Left ventricle myocardium superior (tissue), 1 donor: ENCODE results near the gene NCKAP5L. TPM values are rescaled to one million over a fixed set of nuclear protein-coding genes. Genes with fewer than 3 reads are reported as not detected.

ENCODE experiments used
- ATAC-seq: fragments of 200-7000 bp; cut with Tn5 transposase; one replicate; pipeline ENCODE4 v1.9.1; 2020; ENCODE audit warnings: mild to moderate bottlenecking, moderate library complexity
- DNase-seq: peaks from one replicate; pipeline ENCODE4 v3.0.0-alpha.2; 2020
- intact Hi-C: fragments of 100-400 bp; cut with micrococcal nuclease; formaldehyde crosslinking; loops from one replicate; pipeline ENCODE4 v1.11.0; 2022
- total RNA-seq: library from RNA; stranded (reverse); fragmentation: NEBNext Ultra II Directional; extraction: Animal tissue kit (Norgen Biotek cat#: 25700); gene quantifications from one replicate; pipeline ENCODE4 v1.2.1, GENCODE V29; 2021
- donor health status: DM: no; HTN: yes; CAD: no; lungs with severe emphysema.

The NCKAP5L gene
- total RNA-seq, 1 donor from 2014 or later: 32.3 TPM

DNA sequence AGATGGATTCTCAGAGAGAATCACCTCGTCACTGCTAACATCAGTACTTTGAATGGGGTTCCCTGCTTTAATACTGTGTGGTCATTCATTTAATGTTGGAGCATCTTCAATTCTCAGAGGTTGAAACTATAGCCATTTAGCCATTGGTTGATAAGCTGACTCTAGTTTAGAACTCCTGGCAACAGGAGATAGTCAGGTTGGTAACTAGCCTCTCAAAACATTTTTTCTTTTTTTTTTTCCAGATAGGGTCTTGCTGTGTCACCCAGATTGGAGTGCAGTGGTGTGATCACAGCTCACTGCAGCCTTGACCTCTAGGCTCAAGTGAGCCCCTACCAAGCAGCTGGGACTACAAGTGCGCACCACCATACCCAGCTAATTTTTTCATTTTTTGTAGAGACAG is 3.5 kb upstream of the NCKAP5L start:
- intact Hi-C loops: no loop called here
- no peak for ATAC-seq
- no peak for DNase-seq

DNA sequence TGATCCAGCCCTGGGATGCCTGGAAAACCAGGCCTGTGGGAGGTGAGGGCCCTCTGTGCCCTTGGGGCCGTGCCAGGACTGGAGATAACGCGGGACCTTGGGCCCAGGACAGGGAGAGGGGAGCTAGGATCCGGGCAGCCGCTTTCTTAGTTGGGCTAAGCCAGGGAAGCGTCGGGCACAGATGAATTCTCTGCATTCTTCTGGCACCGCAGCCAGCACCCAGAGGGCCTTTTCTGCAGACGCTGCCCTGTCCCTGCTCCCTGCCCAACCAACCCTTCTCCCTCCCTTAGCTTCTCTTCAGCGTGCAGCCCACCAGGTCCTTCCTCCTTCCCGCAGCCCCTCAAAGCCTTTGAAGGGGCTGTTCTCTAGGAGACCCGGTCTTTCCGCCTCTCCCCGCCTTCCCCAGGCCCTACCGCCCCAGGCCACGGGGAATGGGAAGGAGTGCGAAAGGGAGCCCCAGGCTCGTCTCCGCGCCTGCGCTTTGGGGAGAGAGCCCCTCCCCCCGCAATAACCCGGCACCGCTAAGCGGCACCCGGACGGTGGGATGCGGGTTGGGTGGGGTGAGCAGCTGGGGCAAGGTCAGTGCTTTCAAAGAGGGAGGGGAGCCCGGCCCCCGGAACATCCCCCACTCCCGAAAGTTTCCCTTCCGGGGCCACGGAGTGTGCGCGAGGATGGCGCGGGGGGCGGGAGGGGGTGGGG is 663 bp downstream of the NCKAP5L start:
- DNase-seq (peak; percentile 87), ATAC-seq (peak; percentile 67)
- intact Hi-C loops: no loop called here

DNA sequence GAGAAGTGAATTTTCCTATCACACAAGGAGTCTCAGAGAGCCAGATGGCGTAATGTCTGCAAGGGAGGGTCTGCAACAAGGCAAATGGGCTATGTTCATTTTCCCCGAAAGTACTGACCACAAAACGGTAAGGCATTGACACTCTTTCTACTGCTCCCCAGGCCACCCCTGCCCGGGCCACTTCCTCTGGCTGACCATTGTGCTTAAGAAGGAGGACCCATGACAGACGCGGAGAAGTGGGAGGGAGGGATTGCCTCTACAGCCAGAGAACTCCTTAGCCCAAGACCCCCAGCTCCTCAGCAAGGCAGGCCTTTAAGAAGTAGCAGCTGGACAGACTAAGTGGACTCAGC is 1.2 kb downstream of the NCKAP5L start:
- ATAC-seq (no peak), DNase-seq (no peak)
- intact Hi-C loops: no loop called here

DNA sequence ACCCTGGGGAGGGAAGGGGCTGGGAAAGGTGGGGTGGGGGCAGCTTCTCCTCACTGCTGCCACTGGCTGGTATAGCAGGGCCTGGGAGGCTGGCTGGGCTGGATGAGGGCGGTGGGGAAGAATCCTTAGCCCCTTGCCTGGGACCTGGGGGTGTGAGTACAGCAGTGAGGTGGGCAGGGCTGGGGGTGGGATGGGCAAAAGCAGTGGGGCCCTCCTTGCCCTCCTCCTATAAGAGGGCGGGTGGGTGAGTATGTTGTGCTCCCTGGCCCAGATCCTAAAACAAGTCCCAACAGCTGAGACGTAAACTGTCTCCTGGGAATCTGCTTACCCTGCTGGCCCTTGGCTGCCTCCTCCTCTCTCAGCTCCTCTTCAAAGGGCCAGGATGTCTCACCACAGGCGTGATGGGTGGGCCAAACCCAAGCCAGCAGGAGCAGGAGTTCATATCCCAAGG is 2.2 kb downstream of the NCKAP5L start:
- ATAC-seq: no peak
- peak; percentile 56 for DNase-seq
- intact Hi-C loops: no loop called here

DNA sequence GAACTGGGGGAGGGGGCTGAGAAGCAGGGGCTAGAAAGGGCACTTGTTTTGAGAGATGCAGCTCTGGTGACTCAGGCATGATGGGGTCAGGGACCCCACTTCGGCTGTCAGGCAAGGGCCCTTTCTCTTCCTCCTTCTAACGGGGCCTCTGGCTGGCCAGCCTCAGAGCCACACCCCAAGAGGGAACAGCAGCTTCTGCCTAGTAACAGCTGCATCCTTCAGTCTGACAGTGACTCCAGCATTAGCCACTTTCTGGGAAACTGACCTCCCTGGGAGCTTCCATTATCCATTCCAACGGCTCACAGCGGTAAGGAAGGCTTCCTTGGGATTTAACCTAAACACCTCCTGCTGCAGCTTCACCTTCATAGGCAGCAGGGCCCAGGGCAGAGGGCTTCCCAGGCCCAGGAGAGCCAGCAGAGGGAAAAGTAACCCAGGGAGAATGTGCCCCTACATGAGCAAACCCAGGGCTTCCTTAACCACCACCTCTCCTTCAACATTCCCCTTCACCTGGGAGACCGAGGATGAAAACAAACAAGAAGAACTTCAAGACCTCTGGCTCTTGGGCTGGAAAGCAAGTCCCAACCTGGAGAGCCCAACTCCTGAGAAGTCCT is 2.7 kb downstream of the NCKAP5L start:
- ATAC-seq (peak; percentile 6), DNase-seq (peak; percentile 68)
- intact Hi-C loops: no loop called here

DNA sequence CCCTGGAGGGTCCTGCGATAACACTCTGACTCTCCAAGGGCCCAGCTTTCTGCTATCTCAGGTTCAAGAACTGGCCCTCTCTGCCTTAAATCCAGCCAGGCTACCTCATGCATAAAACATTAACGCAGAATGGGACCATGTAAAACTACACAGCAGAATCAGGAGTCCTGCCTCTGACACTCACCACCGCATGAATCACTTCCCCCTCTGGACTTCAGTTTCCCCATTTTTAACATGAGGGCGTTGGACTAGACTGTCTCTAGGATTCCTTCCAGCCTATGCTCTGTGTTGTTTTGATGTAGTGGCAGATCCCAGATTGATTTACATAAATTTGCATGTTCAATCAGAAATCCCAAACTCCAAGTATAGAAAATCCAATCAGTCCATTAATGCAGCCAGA is 3.3 kb downstream of the NCKAP5L start:
- intact Hi-C loops: no loop called here
- ATAC-seq (peak; percentile 2), DNase-seq (no peak)

DNA sequence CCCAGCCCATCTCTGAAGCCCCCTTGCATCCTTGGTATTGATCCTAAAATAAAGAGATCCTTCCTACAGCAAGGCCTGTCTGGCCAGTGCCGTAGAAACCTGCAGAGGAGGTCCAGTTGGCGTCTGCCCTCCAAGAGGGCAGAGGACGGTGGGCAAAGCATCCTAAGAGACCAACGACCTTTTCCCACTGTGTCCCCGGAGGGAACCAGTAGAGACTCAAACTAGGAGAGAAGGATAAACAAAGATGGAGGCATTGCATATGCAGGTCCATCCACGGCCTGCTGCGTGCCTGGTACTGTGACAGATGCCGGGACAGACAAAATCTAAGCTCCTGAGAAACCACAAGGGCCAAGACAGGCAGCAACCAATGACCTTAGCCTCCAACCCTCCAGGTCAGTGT is 3.8 kb downstream of the NCKAP5L start:
- ATAC-seq: no peak
- DNase-seq: no peak
- intact Hi-C loops: no loop called here

DNA sequence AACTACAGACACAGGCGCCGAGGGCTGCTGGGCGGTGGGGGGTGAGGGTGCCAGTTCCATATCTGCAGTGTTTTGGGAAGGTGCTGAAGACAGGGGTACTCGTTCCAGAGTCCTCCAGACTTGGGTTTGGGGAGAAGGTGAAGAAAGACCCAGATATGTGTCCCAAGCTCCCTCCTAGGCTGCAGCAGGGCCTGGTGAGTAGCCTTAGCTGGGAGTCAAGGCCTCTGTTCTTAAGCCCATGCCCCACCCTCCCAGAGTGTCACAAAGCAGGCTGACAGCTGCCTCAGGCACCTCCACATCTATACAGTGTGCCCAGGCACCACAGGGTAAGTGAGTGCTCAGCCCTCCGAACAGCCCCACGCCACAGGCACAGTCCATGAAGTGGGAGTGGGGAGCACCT is 4.3 kb downstream of the NCKAP5L start:
- intact Hi-C loops: no loop called here
- DNase-seq (no peak), ATAC-seq (no peak)

DNA sequence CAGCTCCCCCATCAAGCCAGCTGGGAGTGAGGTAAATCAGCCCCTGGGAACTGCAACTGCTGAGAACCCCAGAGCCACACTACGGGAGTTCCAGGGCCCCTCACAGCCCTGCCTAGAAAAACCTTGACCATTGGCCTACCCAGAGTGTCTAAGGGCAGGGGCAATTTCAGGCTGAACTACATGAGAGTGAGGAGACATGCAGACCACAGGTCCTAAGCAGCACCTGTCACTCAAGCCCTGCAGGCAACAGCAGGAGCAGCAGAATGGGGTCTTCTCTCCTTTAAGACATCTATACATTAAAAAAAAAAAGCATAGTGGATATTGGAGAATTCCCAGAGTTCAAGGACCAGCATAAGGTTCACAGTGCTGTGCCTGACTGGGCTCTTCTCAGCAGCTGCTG is 4.9 kb downstream of the NCKAP5L start:
- DNase-seq: no peak
- intact Hi-C loops: no loop called here
- ATAC-seq: no peak

DNA sequence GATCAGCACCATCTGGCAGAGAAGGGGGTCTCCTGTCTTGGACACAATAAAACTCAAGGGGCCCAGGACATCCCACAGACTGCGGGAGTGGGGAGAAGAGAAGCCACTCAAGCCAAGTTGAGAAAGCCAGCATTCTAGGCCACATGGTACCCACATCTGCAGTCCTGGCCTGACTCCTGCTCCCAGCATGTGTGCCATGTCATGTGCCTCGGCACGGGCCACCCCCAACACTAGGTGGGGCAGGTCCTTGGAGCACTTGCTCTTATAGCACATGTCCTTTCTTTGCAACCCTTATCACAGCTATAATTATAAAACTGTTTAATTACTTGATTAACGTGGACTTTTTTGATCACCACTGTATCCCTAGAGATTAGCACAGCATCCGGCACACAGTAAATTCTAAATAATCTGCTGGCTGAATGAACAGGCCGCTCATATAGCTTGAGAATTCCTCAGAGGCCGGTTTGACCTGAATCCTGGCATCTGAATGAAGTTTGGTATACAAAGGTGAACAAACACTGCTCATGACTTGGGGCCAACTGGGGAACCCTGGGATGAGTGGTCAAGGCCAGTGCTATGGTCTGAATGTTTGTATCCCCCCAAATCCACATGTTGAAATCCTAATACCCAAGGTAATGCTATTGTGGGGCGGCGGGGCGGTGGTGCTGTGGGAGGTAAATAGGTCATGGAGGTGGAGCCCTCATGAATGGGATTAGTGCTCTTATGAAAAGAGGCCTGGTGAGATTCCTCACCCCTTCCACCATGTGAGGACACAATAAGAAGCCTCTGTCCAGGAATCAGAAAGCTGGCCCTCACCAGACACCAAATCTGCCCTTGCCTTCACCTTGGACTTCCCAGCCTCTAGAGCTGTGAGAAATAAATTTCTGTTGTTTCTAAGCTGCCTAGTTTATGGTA is 6.6 kb downstream of the NCKAP5L start:
- intact Hi-C loops: no loop called here
- no peak for DNase-seq

DNA sequence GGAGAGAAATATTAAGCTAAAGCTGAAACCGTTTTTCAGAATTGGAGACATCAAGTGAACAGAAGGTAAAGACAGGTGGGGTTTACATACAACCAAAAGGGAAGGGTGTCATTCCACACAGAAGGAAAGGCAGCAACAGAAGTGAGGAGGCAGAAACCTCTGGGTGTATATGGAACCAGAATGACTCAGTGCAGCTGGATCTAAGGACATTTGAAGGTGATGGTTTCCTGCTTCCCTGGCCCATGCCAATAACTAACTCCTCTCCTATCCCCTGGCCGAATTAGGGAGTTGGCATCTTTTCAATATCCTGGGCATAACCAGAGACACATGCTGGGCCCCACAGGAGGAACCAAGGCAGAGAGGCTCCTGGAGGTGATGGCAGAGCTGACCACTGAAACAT is 8.4 kb downstream of the NCKAP5L start:
- intact Hi-C loops: no loop called here
- DNase-seq (no peak), ATAC-seq (peak; percentile 48)

More for the DNA sequence above, 6.6 kb downstream of the NCKAP5L start:
- no peak for ATAC-seq

DNA sequence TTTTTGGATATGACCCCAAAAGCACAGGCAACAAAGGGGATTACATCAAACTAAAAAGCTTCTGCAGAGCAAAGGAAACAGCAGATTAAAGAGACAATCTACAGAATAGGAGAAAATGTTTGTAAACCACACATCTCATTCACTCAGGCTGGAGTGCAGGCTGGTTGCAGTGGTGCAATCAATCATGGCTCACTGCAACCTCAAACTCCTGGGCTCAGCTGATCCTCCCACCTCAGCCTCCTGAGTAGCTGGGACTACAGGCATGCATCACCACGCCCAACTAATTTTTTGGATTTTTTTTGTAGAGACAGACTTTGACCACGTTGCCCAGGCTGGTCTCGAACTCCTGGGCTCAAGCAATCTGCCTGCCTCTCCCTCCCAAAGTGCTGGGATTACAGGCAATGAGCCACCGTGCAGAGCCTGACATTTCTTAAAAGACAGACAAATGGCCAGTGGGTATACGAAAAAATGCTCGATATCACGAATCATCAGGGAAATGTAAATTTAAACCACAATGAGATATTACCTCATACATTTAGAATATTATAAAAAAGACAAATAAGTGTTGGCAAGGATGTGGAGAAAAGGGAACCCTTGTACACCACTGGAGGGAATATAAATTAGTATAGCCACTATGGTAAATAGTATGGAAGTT is 9.8 kb downstream of the NCKAP5L start:
- intact Hi-C loops: no loop called here
- ATAC-seq (no peak), DNase-seq (no peak)

DNA sequence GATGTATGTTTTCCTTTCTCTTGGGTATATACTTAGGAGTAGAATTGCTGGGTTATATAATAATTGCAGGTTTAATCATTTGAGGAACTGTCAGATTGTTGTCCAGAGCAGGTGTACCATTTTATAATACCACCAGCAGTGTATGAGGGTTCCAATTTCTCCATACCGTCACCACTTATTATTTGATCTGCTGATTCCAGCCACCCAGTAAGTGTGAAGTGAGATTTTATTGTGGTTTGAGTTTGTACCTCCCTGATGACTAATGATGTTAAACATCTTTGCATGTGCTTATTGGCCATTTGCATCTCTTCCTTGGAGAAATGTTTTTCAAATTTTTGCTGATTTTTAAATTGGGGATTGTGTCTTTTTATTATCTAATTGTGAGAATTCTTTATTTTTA is 15.1 kb downstream of the NCKAP5L start:
- no peak for DNase-seq
- intact Hi-C loops: no loop called here
- no peak for ATAC-seq

DNA sequence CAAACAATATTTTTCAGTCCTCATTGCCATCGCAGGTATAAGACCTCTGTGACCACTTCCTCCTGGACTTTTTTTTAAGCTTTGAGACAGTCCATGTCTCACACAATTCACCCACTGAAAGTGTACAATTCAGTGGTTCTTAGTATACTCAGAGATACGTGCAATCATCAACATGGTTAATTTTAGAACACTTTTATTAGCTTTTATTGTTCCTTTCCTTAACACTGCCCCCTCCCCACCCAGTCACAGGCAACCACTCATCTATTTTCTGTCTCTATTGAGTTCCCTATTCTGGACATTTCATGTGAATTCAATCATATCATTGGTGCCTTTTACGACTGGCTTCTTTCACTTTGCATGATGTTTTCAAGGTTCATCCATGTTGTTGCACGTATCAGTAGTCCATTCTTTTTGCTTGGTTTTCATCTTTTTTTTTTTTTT is 16.2 kb downstream of the NCKAP5L start:
- intact Hi-C loops: no loop called here
- DNase-seq (no peak), ATAC-seq (no peak)

DNA sequence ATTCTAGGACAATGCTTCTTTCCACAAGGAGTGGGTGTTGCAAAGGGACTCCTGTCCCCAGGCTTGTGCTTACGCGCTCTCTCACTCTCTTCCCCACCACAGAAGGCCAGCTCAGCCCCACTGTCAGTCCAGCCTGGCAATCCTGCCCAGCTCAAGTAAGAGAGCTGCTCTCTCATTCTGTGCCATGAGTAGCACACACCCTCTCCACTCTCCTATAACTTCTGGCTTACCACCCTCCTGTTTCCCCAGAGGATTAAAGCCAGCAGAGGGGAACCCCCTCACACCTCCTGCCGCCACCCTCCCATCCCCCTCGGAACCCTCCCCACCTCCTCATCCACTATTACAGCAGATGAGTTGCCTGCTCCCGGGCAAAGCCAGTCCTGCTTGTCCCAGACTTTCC is 17.1 kb downstream of the NCKAP5L start:
- ATAC-seq (no peak), DNase-seq (no peak)
- intact Hi-C loops: no loop called here

DNA sequence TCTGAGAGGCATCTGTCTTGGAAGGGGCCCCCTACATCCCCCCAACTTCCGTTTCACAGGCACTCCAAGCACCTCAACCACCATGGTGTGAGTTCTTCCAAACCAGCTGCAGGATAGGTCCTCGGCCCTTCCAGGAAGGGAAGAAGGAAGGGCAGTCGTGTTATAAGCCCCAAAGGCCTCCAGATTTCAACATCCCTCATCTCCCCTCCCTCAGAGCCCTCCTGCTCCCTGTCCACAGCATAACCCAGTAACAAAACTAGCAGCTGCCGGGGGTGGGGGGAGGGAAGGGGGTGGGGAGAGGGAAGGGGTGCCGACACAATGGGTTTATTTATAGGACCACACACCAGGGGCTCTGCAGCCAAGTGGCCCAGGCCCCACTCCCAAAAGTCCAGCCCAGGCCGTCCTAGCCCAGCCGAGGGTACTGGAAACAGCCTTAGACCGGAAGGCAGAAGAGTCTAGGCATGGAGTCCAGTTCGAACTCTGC is 18.3 kb downstream of the NCKAP5L start:
- intact Hi-C loops: no loop called here
- peak; percentile 57 for ATAC-seq
- DNase-seq: peak; percentile 57

DNA sequence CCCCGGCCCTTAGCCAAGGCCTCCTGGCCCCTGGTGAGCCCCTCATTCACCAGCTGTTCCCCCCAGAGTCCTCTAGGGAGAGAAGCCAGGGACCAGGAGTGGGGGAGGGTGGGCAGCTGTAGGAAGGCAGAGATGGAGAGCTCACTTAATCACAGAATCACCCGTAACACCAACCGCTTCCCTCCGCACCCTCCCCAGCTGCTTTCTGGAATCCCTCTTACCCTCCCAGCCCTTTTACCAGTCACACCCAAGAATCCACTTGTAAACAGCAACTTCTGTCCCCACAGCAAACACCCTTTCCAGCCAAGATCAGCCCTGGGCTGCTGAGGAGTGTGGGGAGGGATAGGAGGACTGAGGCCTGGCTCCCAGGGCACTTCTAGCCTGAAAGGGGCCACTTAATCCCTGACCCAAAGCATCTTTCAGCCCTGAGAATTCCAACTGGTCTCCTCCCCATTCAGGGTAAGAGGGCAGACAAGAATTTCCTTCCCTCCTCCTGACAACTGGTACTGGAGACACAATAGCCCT is 18.8 kb downstream of the NCKAP5L start:
- intact Hi-C loops: no loop called here
- ATAC-seq (peak; percentile 79), DNase-seq (peak; percentile 76)

DNA sequence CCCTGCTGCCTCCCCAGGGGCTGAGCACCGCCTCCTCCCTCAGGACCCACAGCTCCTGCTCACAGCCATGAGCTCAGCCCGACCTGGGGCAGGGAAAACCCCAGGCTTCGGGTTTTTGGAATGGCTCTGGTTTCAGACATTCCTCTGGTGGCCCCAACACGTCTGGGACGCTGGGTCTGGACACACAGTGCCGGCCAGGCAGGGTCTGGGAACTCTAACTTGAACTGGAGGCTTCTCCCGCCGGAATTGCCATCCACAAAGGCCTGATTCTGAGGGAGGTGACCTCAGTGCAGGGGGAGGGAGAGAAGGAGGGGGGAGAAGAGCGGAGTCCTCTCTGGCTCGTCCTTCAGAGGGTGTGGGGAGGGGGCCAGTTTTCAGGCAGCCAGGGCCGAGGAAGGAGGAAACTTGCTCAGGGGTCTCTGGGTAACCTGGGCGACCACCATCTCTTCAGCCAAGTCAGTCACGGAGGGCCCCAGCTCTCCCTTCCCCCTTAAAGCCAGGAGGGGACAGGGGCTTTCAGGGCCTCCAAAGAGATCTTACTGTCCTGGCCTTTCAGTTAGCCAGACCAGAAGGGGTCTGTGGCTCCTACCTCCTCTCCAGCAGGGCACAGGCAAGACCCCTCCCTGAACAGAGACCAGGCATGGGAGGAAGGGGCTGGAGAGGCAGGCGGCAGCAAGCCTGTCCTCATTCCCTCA is 19.4 kb downstream of the NCKAP5L start:
- ATAC-seq: peak; percentile 81
- peak; percentile 83 for DNase-seq
- intact Hi-C loops: no loop called here
